Retinal pigment epithelial cell (primary cell): ENCODE data around the gene BIRC7.

ENCODE experiments used
- DNase-seq: peaks from one replicate; pipeline ENCODE4 v3.0.0-alpha.2; 2010; ENCODE audit warnings: low read depth
- H3K4me3 ChIP-seq: 2 replicates; pipeline ENCODE4 v1.5.1; 2011; ENCODE audit warnings: mild to moderate bottlenecking, low read length, control low read depth, moderate library complexity
- TF ChIP-seq, protein P1 (sequence below): conservative IDR thresholded peaks from 2 replicates; pipeline ENCODE4 v1.5.1; 2011; ENCODE audit warnings: low read depth, low read length, control low read depth, inconsistent platforms

The BIRC7 gene

GRCh38 chr20:63261060-63261794 lies 25.5 kb downstream of the BIRC7 start:
- TF ChIP-seq, protein P1, sequence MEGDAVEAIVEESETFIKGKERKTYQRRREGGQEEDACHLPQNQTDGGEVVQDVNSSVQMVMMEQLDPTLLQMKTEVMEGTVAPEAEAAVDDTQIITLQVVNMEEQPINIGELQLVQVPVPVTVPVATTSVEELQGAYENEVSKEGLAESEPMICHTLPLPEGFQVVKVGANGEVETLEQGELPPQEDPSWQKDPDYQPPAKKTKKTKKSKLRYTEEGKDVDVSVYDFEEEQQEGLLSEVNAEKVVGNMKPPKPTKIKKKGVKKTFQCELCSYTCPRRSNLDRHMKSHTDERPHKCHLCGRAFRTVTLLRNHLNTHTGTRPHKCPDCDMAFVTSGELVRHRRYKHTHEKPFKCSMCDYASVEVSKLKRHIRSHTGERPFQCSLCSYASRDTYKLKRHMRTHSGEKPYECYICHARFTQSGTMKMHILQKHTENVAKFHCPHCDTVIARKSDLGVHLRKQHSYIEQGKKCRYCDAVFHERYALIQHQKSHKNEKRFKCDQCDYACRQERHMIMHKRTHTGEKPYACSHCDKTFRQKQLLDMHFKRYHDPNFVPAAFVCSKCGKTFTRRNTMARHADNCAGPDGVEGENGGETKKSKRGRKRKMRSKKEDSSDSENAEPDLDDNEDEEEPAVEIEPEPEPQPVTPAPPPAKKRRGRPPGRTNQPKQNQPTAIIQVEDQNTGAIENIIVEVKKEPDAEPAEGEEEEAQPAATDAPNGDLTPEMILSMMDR = no peak
- DNase-seq = no peak
- H3K4me3 ChIP-seq = no peak overlapping the region

DNA sequence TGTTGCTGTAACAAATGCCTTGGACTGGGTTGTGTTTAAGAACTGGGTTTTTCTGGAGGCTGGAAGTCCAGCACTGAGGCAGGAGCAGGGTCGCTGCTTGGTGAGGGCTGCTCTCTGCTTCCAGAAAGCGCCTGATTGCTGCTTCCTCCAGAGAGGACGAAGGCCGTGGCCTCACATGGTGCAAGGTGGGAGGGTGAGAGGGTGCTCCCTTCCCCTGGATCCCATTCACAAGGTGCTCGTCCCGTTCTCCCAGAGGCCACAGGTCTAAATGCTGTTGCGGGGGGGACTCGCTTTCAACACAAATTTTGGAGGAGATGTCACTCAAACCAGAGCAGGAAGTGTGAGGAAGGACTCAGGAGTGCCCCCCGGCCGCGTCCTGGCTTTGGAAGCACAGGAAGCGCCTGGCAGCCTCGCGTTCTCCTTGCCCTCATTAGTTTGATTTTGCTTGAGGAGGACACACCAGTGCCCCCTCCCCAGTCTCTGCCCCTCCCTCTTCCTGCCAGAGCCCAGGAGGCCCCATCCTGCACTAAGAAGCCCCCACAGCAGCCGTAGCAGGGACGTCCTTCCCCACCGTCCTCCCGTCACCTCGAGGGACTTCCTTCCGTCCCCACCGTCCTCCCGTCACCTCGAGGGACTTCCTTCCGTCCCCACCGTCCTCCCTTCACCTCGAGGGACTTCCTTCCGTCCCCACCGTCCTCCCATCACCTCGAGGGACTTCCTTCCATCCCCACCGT lies 26.3 kb downstream of the BIRC7 start:
- TF ChIP-seq, protein P1 = no peak
- DNase-seq = no peak
- no peak overlapping the region for H3K4me3 ChIP-seq

DNA sequence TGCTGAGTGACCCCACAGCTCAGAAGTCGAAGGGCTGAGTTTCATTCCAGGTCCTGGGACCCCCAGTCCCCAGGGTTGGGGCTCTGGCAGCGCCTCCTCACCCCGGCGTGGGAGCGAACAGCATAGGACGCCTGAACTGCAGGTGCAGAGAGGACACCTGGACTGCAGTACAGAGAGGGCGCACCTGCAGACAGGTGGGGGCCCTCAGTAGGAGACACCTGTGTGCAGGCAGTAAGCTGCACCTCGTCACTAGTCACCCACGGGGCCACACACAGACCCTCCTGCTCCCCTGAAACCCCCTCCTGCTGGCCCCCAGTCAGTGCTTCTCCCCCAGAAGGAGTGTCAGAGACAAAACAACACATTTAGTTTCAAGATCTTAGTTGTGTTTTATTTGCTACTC lies 27.1 kb downstream of the BIRC7 start:
- TF ChIP-seq, protein P1 = no peak
- no peak overlapping the region for H3K4me3 ChIP-seq
- no peak for DNase-seq

DNA sequence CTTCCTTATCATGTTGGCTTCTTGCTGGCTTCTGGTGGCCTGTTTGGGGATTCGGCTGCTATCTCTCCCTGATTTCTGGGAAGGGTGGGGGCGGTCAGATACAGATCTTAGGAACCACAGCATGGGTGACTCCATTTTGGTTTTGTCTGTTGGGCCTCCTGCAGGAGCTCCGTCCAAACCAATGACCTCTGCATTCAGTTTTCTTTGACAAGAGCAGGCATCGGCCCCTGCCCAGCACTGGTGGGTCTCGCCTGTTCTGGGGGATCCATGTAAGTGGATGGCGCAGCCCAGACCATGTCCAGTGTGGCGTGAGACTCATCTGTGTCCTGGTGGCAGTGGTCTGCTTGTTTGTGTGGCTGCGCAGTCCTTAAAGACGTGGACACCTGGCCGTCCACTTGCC lies 28.3 kb downstream of the BIRC7 start:
- TF ChIP-seq, protein P1 = no peak
- no peak for DNase-seq
- no peak overlapping the region for H3K4me3 ChIP-seq

- H3K4me3 ChIP-seq = no peak overlapping the region
- no peak for DNase-seq
- TF ChIP-seq, protein P1 = no peak
Measured at GRCh38 chr20:63264519-63264918, 28.8 kb downstream of the BIRC7 start.

GRCh38 chr20:63265891-63266515 lies 30.3 kb downstream of the BIRC7 start:
- TF ChIP-seq, protein P1 = no peak
- no peak for DNase-seq
- no peak overlapping the region for H3K4me3 ChIP-seq
